SK-N-DZ (cell line): ENCODE results near the gene AOPEP.
"Not testable (repeated sequence)": the region's sequence is repeated elsewhere in the genome, so short reads cannot be mapped to it uniquely, and the experiment has no call there.

Source experiments
- DNase-seq: peaks from one replicate; pipeline ENCODE4 v3.0.0-alpha.2; 2015; ENCODE audit warnings: low spot score

AOPEP gene

DNA sequence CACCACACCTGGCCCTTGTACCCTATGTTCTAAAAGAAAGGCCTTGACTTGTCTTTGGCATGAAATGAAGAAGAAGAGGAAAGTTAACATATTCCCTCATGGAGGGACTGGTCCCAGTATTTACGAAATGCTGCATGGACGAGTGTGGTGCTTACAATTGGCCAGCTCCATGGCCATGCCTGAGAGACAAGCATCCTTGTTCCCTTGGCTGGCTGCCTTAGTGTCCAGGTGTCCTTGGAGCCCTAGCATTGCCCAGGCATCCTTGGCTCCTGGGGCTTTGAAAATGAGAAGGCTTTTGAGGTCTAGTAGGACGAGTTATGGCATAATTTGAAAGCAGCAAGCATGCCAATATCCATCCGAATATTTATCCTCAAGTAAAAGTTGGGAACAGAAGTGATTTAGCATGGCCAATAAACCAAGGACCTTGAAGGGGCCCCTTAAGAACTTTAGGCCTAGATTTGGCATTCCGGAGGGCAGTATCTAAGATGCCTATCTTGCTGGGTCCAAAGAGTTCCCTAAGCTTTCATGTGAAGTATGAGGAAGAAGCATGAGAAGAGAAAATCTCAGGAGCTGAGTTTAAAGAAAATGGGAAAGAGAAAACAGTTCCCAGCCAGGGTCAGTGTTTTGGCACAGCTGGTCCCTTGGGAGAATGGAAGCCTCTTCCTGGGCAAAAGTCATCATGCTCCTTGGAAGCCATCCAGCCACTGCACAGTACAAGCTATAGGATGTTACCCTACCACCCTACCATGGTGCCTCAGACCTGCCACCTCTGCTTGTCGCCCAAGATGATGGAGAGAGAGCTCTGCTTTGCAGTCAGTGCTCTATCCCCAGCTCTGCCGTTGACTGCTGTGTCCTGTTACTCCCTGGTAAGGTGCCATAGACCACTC is 91.0 kb downstream of the AOPEP start:
- no peak for DNase-seq

DNA sequence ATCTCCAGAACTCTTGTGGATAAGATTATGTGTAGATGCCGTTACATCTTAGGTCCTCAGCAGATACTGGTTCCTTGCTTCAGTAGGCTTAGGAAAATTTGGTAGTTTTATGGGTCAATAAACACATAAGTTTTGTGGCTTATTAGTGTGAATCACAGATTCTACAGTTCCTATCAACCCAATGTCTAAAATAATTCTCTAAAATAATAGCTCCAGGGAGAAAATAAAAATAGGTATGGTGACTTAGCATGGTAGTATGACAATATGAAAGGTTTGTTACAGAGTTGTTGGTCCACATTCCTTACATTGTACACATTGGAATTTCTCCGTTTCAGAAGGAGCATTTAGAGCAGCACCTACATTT is 91.7 kb downstream of the AOPEP start:
- no peak for DNase-seq

DNA sequence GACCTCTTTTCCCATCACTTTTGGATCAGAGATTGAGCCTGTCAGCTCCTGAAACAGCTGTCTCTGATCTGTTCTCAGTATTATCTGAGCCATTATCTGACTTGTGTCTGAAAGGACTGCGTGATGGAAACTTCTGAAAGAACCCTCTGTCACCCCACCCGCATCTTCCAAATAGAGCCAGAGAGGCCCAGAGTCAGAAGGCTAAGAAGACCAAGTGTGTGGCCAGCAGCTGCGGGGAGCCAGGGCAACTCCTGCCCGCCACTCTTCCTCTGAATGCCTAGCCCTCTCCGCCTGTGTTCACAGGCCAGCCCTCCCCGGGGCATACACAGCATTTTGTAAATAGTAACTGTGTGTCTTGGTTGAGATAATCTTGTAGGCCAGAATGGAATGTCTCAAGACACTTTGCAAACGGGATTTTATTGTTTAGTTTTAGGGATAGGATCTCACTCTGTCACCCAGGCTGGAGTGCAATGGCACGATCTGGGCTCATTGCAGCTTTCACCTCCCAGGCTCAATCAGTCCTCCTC is 92.7 kb downstream of the AOPEP start:
- DNase-seq, result peak; percentile 38

DNA sequence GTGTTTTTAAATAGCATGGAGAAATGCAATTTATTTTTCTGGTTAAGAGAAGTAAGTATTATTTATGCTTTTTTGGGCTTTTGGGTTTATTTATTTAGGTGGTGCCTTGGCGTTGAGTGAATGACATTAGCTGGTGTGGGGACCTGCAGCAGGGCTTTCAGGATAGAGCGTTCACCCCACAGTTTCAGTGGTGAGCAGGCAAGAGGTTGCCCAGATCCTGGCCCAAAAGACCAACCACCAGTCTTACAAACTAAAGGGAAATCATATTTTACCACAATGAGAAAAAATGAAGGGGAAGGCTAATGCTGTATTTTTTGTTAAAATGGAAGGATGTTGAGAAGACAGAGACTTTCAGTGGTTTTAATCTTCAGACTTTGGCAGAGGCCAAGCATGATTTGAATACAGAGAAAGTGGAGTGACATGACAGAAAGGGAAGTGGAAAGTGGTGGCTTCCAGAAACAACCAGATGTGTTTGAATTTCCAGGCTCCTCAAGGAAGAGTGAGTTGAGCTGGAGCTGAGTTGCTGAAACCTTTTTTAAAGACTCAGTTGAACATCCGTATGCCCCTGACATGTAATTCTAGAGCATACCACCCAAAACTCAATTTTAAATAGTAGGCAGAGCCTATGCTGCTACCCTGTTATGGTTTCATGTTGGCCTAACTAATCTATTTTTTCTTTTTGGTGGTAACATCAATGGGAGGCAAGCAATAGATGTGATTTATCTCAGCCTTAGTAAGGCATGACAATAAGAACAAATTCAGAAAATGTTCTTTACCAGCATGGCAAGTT is 94.8 kb downstream of the AOPEP start:
- no peak for DNase-seq

DNA sequence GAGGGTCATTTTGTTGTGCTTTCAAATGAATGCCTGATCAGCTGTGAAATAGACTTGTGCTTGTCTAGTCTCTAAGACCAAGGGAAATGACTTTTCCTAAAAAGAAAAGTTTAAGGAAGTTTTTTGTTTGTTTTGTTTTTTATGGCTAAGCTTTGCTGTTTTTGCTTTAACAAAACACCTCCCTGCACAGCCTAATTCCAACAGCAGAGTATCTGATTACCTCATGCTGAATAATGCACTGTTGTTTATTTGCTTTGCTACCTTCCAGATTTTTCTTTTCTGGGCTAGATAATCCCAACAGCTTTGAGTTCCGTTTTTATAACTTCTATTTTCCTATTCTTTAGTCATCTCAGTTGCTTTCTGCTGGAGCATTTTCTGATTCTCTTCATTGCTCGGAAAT is 95.8 kb downstream of the AOPEP start:
- DNase-seq, result no peak

DNA sequence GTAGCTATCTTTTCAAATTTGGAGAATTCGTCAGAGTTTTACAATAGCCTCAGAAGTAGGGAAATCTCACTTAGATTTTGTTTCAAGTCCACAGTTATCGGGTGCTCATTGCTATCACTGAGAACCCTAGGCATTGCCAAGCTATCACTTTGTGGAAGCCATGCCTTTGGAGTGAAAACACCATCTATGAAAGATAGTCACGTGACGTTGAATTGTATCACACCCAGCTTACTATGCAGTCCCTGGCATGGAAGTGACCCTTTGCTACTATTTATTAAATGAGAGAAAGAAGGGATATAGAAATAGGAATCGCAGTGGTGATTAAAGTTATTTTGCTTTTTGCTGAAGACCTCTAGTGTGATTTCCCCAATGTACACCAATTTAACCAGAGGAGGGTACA is 97.2 kb downstream of the AOPEP start:
- DNase-seq, result no peak

DNA sequence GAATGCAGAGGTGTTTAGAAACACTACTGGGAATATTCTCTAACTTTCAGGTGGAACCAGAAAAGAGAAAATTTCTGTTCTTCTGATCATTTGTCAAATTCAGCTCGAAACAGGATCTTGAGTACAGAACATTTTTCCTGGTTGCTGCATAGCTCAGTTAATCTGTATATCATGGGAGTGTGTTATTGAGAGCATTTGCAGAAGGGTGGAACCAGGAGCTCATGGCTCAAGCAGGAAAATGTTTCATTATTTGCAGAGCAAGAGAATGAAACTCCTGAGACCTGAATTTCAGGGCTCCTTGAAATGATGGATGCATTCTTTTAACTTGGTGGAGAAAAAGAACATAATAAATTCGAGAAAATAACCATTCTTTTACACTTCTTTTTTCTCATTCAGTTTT is 97.9 kb downstream of the AOPEP start:
- no peak for DNase-seq

DNA sequence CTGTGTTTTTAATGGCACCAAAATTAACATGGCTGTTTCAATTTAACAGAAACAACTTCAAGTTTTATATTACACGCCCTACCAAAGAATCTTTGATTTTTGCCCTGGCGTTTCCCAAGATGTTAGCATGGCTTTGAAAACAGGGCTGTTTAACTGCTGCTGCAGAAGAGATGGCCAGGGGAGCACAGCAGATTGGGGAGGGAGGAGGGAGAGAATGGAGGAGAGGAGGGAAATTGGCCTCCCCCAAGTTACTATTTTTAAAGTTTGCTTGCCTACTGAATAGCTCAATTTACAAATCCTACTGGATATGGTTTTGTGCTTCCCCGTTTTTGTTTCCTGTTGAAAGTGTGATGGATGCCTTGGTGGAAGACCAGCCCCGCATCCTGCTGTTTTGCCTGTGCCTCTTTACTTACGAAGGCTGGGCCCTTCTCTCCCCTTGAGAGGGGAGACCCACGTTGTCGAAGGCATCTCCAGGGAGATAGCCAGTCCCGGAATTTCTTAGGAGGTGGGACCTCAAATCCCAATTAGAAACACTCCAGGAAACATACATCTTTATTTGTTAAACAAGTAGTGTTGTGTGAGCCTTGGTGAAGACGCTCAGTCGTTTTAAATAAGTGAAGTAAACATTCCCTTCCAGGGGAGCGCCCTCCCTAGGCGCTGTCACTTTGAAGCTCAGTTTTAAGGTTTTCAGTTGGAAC is 98.6 kb downstream of the AOPEP start:
- no peak for DNase-seq

DNA sequence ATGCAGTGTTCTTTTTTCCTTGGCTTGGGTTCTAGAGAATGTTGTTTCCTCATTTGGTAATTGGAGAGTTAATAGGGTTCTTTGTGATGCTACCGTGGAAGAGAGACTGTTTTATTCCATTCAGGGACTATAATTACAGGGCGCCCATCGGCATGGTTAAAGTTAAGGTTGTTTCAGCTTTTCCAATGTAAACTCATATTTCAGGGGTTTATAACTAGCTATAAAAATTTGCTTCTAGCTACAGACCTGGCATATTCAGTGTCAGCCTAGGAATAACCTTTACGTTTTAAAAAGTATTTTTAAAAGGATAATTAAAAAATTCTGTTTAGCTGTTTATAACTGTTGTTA is 99.1 kb downstream of the AOPEP start:
- DNase-seq, result no peak

DNA sequence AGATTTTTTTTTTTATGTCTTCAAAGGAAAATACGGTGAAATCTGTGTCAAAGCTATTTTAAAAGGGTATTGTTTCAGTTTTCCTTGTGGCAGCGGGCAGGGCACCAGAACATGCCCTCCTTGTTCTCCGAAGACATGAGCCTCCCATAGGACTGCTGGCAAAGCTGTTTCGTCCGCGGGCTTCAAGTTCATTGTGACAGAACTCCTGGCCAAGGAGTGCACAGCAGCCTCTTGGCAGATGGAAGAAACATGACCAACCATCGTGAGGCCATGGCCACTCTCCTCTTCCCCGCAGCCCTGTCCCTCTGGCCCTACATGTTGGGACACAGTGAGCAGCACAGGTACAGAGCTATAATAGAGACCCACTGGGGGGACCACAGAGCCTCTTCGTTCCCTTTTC is 99.5 kb downstream of the AOPEP start:
- no peak for DNase-seq

DNA sequence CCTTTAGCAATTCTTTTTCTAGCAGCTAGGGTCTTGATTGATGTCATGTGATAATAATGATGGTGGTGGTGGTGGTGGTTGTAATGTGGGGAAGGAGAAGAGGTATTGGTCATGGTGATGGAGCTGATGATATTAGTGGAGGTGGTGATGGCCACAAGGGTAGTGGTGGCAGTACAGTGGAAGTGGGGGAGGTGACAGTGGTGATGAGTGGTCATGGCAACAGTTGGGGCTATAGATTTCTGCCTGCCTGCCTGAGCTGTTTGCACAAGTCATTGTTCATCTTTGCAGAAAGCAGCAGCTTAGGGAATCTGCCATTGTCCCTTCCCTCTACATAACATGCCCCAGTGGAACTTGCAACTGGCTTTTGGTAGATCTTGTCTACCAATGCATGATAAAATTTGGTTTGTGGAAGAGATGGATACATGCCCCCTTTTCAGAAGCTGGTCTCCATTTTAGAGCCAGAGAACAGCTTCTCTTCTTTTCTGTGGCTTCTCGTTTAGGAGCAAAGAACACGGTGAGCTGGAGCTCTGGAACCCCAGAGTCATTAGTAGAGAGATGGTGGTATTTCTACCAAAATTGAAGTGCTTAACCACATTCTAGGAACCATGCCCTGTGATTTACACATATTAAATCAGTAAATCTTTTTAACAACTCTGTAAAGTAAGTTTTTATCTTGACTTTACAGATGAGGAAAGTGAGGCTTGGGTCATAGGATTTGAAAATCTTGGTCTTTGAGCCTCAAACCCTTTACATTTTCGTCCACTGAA is 100.3 kb downstream of the AOPEP start:
- no peak for DNase-seq

DNA sequence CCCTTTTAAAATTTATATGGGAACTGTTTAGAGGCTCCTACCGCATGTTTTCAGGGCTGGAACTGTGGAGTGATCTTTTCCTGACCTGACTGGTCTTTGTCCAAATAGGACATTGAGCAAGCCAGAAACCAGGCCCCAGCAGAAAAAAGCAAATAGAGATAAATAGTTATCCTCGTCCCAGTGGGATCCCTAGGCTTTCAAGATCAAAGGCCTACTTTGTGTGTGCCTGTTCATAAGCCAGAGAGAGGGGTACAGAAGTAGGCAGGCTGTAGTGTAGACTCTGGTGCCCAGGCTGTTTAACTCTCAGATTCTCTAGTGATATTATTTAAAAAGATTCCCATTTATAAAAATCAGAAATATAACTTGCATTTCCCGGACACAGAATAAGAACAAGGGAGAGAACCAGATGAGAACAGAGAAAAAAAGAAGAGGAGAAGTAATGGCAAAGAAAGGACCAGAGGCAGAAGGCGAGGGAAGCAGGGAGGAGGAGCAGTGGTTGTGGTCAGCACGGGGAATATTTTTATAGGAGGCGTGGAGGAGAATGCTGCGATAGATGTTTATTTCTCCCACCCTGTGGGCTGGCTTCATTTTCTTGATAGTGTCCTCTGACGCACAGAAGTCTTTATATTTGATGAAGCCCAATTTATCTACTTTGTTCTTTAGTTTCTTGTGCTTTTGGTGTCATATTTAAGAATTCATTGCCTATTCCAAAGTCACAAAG is 101.2 kb downstream of the AOPEP start:
- DNase-seq, result no peak

DNA sequence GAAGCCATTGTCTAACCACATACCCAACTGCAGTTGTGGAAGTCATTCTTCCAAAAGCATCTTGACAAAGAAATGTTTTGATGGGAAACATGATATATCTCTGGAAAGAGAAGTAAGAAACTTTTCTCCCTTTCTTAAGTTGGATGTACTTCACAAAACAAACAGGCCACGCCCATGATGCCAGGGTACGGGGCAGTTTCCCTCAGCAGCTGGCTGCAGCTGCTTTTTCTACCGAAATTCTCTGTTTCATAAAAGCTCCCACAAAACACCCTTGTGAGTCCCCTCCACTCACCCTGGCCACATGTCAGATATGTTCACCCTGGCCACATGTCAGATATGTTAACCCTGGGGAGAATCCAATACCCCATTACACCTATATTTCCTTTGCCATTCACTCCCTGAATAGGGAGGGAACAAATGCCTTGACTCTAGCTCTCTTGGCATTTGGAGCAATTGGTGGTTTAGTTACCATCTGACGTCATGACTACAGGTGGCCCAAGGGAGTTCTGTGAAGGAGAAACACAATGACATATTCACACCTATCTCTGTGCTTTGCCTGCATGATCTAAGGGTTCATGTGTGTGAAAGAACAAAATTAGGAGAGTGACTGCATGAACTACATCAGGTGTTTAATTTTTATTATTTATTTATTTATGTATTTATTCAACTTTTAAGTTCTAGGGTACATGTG is 103.0 kb downstream of the AOPEP start:
- DNase-seq, result no peak

DNA sequence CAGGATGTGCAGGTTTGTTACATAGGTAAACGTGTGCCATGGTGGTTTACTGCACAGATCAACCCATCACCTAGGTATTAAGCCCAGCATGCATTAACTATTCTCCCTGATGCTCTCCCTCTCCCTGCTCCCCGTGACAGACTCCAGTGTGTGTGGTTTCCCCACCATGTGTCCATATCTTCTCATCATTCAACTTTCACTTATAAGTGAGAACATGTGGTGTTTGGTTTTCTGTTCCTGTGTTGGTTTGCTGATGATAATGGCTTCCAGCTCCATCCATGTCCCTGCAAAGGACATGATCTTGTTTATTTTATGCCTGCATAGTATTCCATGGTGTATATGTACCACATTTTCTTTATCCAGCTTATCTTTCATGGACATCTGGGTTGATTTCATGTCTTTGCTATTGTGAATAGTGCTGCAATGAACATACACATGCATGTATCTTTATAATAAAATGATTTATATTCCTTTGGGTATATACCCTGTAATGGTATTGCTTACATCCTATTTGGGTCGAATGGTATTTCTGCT is 103.6 kb downstream of the AOPEP start:
- not testable (repeated sequence) for DNase-seq

DNA sequence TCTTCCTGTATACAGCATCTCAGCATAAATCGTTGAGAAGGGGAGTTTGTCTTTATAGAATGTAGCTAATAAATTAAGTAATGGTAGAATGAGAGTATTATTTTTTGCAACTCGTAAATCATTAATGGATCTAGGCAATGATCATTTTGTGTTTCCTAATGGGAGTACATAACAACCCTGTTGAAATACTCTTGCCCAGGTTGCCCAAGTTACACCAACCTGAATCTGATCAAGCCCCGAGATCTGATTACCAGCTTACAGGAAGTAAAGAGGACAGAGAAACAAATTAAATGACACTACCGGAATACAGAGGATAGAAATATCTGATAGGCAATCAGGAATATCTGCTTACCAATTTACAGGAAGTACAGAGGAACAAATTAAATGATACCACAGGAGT is 107.3 kb downstream of the AOPEP start:
- no peak for DNase-seq

DNA sequence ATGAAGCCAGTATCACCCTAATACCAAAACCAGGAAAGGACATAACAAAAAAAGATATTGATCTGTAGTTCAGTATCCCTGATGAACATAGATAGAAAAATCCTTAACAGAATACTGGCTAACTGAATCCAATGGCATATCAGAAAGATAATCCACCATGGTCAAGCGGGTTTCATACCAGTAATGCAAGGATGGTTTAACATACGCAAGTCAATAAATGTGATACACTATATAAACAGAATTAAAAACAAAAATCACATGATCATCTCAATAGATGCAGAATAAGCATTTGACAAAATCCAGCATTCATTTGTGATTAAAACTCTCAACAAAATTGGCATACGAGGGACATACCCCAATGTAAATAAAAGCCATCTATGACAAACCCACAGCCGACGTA is 110.9 kb downstream of the AOPEP start:
- no peak for DNase-seq

DNA sequence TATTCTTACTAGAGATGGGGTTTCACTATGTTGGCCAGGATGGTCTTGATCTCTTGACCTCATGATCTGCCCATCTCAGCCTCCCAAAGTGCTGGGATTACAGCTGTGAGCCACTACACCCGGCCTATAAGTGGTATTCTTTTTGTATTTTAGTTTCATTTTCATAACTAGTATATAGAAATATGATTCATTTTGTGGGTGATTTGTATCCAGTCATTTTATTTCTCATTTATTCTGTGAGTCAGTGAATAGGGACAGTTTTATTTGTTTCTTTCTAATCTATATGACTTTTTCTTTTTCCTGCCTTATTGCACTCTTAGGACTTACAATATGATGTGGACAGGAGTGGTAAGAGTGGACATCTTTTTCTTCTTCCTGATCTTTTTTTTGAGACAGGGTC is 112.9 kb downstream of the AOPEP start:
- no peak for DNase-seq

DNA sequence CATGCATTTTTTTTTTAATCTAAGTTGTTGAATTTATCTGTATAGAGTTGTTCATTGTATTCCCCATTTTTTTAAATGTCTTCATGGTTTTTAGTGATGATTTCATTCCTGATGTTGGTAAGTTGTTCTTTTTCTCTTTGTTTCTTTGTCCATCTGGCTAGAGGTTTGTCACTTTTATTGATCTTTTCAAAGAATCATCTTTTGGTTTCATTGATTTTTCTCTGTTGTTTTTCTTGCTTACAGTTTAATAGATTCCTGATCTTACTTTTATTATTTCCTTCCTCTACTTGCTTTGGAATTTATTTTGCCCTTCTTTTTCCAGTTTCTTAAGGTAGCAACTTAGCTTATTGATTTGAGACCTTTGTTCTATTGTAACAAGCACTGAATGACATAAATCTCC is 114.2 kb downstream of the AOPEP start:
- DNase-seq, result no peak

DNA sequence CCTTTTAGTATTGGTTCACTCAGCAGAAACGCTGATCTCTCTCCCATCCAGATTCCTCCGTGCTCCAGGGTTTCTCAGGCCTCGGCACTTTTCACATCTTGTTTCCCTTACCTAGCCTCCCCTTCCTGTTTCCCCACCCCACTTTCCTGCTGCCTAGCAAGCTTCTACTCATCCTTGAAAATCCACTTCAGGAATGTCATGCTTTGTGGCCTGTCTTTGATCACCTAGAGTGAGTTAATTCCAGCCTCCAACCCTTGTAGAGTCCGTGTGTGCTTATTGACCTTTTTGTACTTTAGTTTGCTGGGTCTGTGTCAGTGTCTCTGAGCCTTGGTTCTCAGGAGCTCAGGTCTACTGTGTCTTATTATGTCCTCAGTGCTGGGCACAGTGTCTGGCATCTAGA is 116.6 kb downstream of the AOPEP start:
- no peak for DNase-seq

DNA sequence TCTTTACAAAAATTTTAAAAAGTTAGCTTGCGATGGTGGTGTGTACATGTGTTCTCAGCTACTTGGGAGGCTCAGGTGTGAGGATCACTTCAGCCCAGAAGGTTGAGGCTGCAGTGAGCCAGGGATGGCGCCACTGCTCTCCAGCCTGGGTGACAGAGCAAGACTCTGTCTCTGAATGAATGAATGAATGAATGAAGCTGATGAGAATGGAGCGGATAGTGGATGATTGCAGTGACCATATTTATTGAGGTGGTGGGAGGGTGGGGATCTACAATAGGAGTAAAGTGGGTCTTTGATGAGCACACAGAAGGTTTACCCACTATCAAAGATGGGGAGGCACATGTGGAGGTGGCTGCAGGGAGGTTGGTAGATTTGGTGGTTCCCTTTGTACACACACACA is 120.2 kb downstream of the AOPEP start:
- no peak for DNase-seq
